ENCODE results near the gene MDH1B. TPM values are rescaled to one million over a fixed set of nuclear protein-coding genes. Genes with fewer than 3 reads are reported as not detected.

MDH1B gene
- total RNA-seq, 1 experiment from 2014 or later = 0.85 TPM

GRCh38 chr2:206693399-206694137 lies 71.6 kb downstream of the MDH1B start:
- DNase-seq (ENCODE audit: low read depth, low spot score) = peak; percentile 47
- Histone ChIP-seq H3K4me1 (ENCODE audit: control insufficient read depth, insufficient read depth, low read length) (no peaks in the 10 kb centered on the region), H3K36me3 (ENCODE audit: control insufficient read depth, insufficient read depth, low read length) (no peaks in the 10 kb centered on the region), H3K9me3 (ENCODE audit: control insufficient read depth, insufficient read depth, low read depth, low read length) (no peaks in the 10 kb centered on the region), H3K27ac (ENCODE audit: low read length) (no peak overlapping the region), H3K27me3 (ENCODE audit: control insufficient read depth, insufficient read depth, low read length) (no peaks in the 10 kb centered on the region), H3K4me3 (ENCODE audit: low read depth in 2 of 2, low read length in 2 of 2) (no peak overlapping the region)
- ChIA-PET POLR2A (no interaction called here), CTCF (no interaction called here)
- no TSS peak for BruUV-seq (replicated peaks)
- ATAC-seq = peak; percentile 90
- in situ Hi-C loops (cut with HindIII; ENCODE audit: low pct_unique_long_range_greater_than_20kb, low sequenced_read_pairs) = no loop called here
- peak; percentile 72 for TF ChIP-seq CTCF (IDR thresholded peaks at IDR 0.05)
- no peak for TF ChIP-seq SIN3A (IDR thresholded peaks at IDR 0.05; ENCODE audit: borderline replicate concordance, insufficient read depth, low read depth, low read length)
- intact Hi-C loops (cut with micrococcal nuclease; ENCODE audit: unreplicated experiment) = loop anchor here (1.0 to 10.0 kb wide), 3 partner anchors 88 to 781 kb away; no protein-coding TSS in a partner anchor

- no peaks in the 10 kb centered on the region for H3K4me1 ChIP-seq (ENCODE audit: control insufficient read depth, insufficient read depth, low read length)
- H3K9me3 ChIP-seq (ENCODE audit: control insufficient read depth, insufficient read depth, low read depth, low read length) = no peaks in the 10 kb centered on the region
- TF ChIP-seq POLR2AphosphoS5 (IDR thresholded peaks at IDR 0.05; ENCODE audit: low read depth, low read length) = no peak
- no peak for TF ChIP-seq CTCF (IDR thresholded peaks at IDR 0.05)
- H3K27ac ChIP-seq (ENCODE audit: low read length) = no peak overlapping the region
- in situ Hi-C loops (cut with HindIII; ENCODE audit: low pct_unique_long_range_greater_than_20kb, low sequenced_read_pairs) (no loop called here), intact Hi-C loops (cut with micrococcal nuclease; ENCODE audit: unreplicated experiment) (loop anchor here (1.0 to 10.0 kb wide), 3 partner anchors 88 to 782 kb away; no protein-coding TSS in a partner anchor)
- no peak overlapping the region for H3K4me3 ChIP-seq (ENCODE audit: low read depth in 2 of 2, low read length in 2 of 2)
- DNase-seq (ENCODE audit: low read depth, low spot score) = no peak
- CTCF ChIA-PET = no interaction called here
- H3K36me3 ChIP-seq (ENCODE audit: control insufficient read depth, insufficient read depth, low read length) = no peaks in the 10 kb centered on the region
- no peak for ATAC-seq
- H3K27me3 ChIP-seq (ENCODE audit: control insufficient read depth, insufficient read depth, low read length) = no peaks in the 10 kb centered on the region
- POLR2A ChIA-PET = no interaction called here
- no TSS peak for BruUV-seq (replicated peaks)
These were observed 72.2 kb downstream of the MDH1B start for GRCh38 chr2:206692971-206693370.

GRCh38 chr2:206688990-206689389 lies 76.1 kb downstream of the MDH1B start:
- in situ Hi-C loops (cut with HindIII; ENCODE audit: low pct_unique_long_range_greater_than_20kb, low sequenced_read_pairs) (no loop called here), intact Hi-C loops (cut with micrococcal nuclease; ENCODE audit: unreplicated experiment) (no loop called here)
- H3K4me1 ChIP-seq (ENCODE audit: control insufficient read depth, insufficient read depth, low read length) = no peaks in the 10 kb centered on the region
- no peak overlapping the region for H3K27ac ChIP-seq (ENCODE audit: low read length)
- no peak for TF ChIP-seq REST (IDR thresholded peaks at IDR 0.05; ENCODE audit: insufficient read depth in 1 of 2, low read depth in 2 of 2, low read length in 1 of 2)
- no peak for TF ChIP-seq CTCF (IDR thresholded peaks at IDR 0.05)
- TF ChIP-seq TCF7L2 (IDR thresholded peaks at IDR 0.05; ENCODE audit: low read depth, low read length) = no peak
- TF ChIP-seq POLR2AphosphoS5 (IDR thresholded peaks at IDR 0.05; ENCODE audit: low read depth, low read length) = no peak
- no peak for TF ChIP-seq SIN3A (IDR thresholded peaks at IDR 0.05; ENCODE audit: borderline replicate concordance, insufficient read depth, low read depth, low read length)
- POLR2A ChIA-PET = no interaction called here
- no peak for ATAC-seq
- no peak overlapping the region for H3K4me3 ChIP-seq (ENCODE audit: low read depth in 2 of 2, low read length in 2 of 2)
- no TSS peak for BruUV-seq (replicated peaks)
- no peaks in the 10 kb centered on the region for H3K27me3 ChIP-seq (ENCODE audit: control insufficient read depth, insufficient read depth, low read length)
- no peaks in the 10 kb centered on the region for H3K36me3 ChIP-seq (ENCODE audit: control insufficient read depth, insufficient read depth, low read length)
- DNase-seq (ENCODE audit: low read depth, low spot score) = no peak
- no peaks in the 10 kb centered on the region for H3K9me3 ChIP-seq (ENCODE audit: control insufficient read depth, insufficient read depth, low read depth, low read length)
- CTCF ChIA-PET = no interaction called here
